H1 (cell line): ENCODE measurements around the gene CETN1. TPM values are rescaled to one million over a fixed set of nuclear protein-coding genes. Genes with fewer than 3 reads are reported as not detected.

Experiments used
- ATF2 ChIP-seq: IDR thresholded peaks from 2 replicates; pipeline ENCODE4 v1.6.1; 2012; ENCODE audit warnings: low read length, inconsistent platforms
- CHD1 ChIP-seq: IDR thresholded peaks from 2 replicates; pipeline ENCODE4 v1.6.1; 2012; ENCODE audit warnings: low read depth, low read length, improper control_type of control experiment
- GTF2F1 ChIP-seq: IDR thresholded peaks from 2 replicates; pipeline ENCODE4 v1.6.1; 2012; ENCODE audit warnings: low read depth, low read length, improper control_type of control experiment, borderline replicate concordance
- SP1 ChIP-seq: IDR thresholded peaks from 2 replicates; pipeline ENCODE4 v1.6.1; 2011; ENCODE audit warnings: low read depth, low read length
- polyA plus RNA-seq, 7 experiments: library from polyadenylated mRNA; depleted of rRNA in 3 of 7; stranded (reverse) in 5 of 7; unstranded in 2 of 7; fragments of >200 nt in 5 of 7; fragments of 200-250 nt in 2 of 7; gene quantifications; 1 replicate in 5 of 7; 2 replicates in 1 of 7; 4 replicates in 1 of 7; pipeline versions ENCODE4 v1.2.1 to v1.2.3, GENCODE V29; 2011 to 2013; ENCODE audit warnings: missing spikeins in 2 of 7, mixed read lengths in 2 of 7
- total RNA-seq: library from RNA; stranded (reverse); fragmentation: NEBNext Ultra II Directional; extraction: Animal tissue kit (Norgen Biotek cat#: 25700); gene quantifications from 2 replicates; pipeline ENCODE4 v1.2.1, GENCODE V29; 2021

CETN1 gene
- total and polyA plus RNA-seq, 2 of the 8 experiments (the other 6 are each of a cell fraction or from before 2014, with no cell fraction given): not detected

- no peak for TF ChIP-seq ATF2
- no peak for TF ChIP-seq GTF2F1
- TF ChIP-seq SP1: 0 out of 2 replicates have a peak, but pooled peaks have one; percentile 22
- TF ChIP-seq CHD1: no peak
- TF ChIP-seq, all 59 proteins: peak for 8
Measured at GRCh38 chr18:574865-575645, 5.1 kb upstream of the CETN1 start (continued).
